Gastrocnemius medialis (tissue), 4 donors: ENCODE measurements around the gene DDX54. TPM values are rescaled to one million over a fixed set of nuclear protein-coding genes. Genes with fewer than 3 reads are reported as not detected.

Experiments
- ATAC-seq, 2 donors: fragments of 150-250 bp; one replicate each; pipeline ENCODE4 v1.9.1; 2016
- DNase-seq, 2 donors: peaks; one replicate each; pipeline ENCODE4 v3.0.0-alpha.2; 2019
- H3K27ac ChIP-seq, 4 donors: fragments of 200-600 bp; sonication (generic); 1 replicate in 1 of 4; 2 replicates in 3 of 4; pipeline ENCODE4 v1.5.1; 2016 to 2018; ENCODE audit warnings: mild to moderate bottlenecking in 2 of 4, moderate library complexity in 1 of 4
- H3K27me3 ChIP-seq, 3 donors: fragments of 200-600 bp; sonication (generic) in 2 of 3; 1 replicate in 1 of 3; 2 replicates in 2 of 3; pipeline versions ENCODE4 v1.5.1 to v1.6.0; 2016 to 2019; ENCODE audit warnings: mild to moderate bottlenecking in 1 of 3, moderate library complexity in 1 of 3
- H3K36me3 ChIP-seq, 2 donors: fragments of 200-600 bp; sonication (generic) in 1 of 2; one replicate each; pipeline ENCODE4 v1.5.1; 2017 to 2018
- H3K4me1 ChIP-seq, 2 donors: fragments of 200-600 bp; sonication (generic) in 1 of 2; one replicate each; pipeline ENCODE4 v1.5.1; 2016 to 2017; ENCODE audit warnings: mild to moderate bottlenecking in 2 of 2
- H3K4me3 ChIP-seq, 4 donors: fragments of 200-600 bp; sonication (generic) in 3 of 4; 1 replicate in 1 of 4; 2 replicates in 3 of 4; pipeline ENCODE4 v1.5.1; 2016 to 2019; ENCODE audit warnings: mild to moderate bottlenecking in 2 of 4
- H3K9me3 ChIP-seq, 3 donors: fragments of 200-600 bp; sonication (generic) in 2 of 3; 1 replicate in 1 of 3; 2 replicates in 2 of 3; pipeline ENCODE4 v1.5.1; 2016 to 2019
- CTCF ChIP-seq, 5 experiments: fragments of 450-650 bp in 3 of 5; fragments of 200-600 bp in 2 of 5; sonication (generic) in 2 of 5; IDR thresholded peaks in 4 of 5; conservative IDR thresholded peaks in 1 of 5; 1 replicate in 4 of 5; 2 replicates in 1 of 5; pipeline ENCODE4 v1.5.1; 2016 to 2019; ENCODE audit warnings: antibody characterized with exemption in 5 of 5, mild to moderate bottlenecking in 3 of 5, moderate library complexity in 3 of 5
- POLR2A ChIP-seq, 2 donors: fragments of 450-650 bp; IDR thresholded peaks; one replicate each; pipeline ENCODE4 v1.6.1; 2017; ENCODE audit warnings: antibody characterized with exemption in 2 of 2, mild to moderate bottlenecking in 2 of 2, moderate library complexity in 2 of 2
- in situ Hi-C, 4 donors: fragments of 200-750 bp; cut with MboI; loops; one replicate each; pipeline versions ENCODE4 v1.15.0 to v1.8.0; 2017; ENCODE audit warnings: low sequenced_read_pairs in 4 of 4
- intact Hi-C: fragments of 100-400 bp; cut with DNase I; formaldehyde crosslinking; loops from one replicate; pipeline ENCODE4 v1.15.1; 2023; ENCODE audit warnings: low total_unique reads
- total RNA-seq, 4 donors: library from RNA; depleted of rRNA; stranded (reverse); fragments of >200 nt; gene quantifications; one replicate each; pipeline versions ENCODE4 v1.1.0 to v1.2.3, GENCODE V29; 2016

DDX54 gene
- total RNA-seq, 4 donors from 2014 or later: 90.0 to 144 (median 108) TPM

- ATAC-seq (peak; percentile 62), DNase-seq (peak; percentile 93 to 97)
- TF ChIP-seq POLR2A (IDR thresholded peaks at IDR 0.05) (peak; percentile 62 to 79), CTCF (IDR thresholded peaks at IDR 0.05 in 4 of 5, conservative IDR thresholded peaks at IDR 0.05 in 1 of 5) (peak in 1 of 5 experiments; percentile 19)
- H3K4me1 ChIP-seq: peaks cover 94 to 95% of the 10 kb centered on the region in 2 donors
- no peaks in the 10 kb centered on the region for H3K9me3 ChIP-seq
- peak overlapping the region; percentile 35 to 42 (median 36) for H3K4me3 ChIP-seq
- peaks cover 0 to 5% of the 10 kb centered on the region in 2 donors for H3K36me3 ChIP-seq
- H3K27ac ChIP-seq: peak overlapping the region; percentile 92 to 99 (median 96)
- intact Hi-C loops: no loop called here
- in situ Hi-C loops: no loop called here
- H3K27me3 ChIP-seq: no peaks in the 10 kb centered on the region
Measured at GRCh38 chr12:113232840-113233585, 47.7 kb upstream of the DDX54 start.

GRCh38 chr12:113232089-113232839 lies 47.0 kb upstream of the DDX54 start:
- Histone ChIP-seq H3K4me1 (peaks cover 94 to 95% of the 10 kb centered on the region in 2 donors), H3K9me3 (no peaks in the 10 kb centered on the region), H3K27me3 (no peaks in the 10 kb centered on the region), H3K36me3 (peaks cover 0 to 7% of the 10 kb centered on the region in 2 donors), H3K27ac (peak overlapping the region; percentile 92 to 99 (median 96)), H3K4me3 (peak overlapping the region; percentile 3 to 42 (median 36))
- in situ Hi-C loops (no loop called here), intact Hi-C loops (no loop called here)
- DNase-seq: peak; percentile 15 to 65
- TF ChIP-seq CTCF (IDR thresholded peaks at IDR 0.05 in 4 of 5, conservative IDR thresholded peaks at IDR 0.05 in 1 of 5) (no peak), POLR2A (IDR thresholded peaks at IDR 0.05) (no peak)
- ATAC-seq: peak; percentile 7 to 16

- no peak overlapping the region for H3K4me3 ChIP-seq
- TF ChIP-seq CTCF (IDR thresholded peaks at IDR 0.05 in 4 of 5, conservative IDR thresholded peaks at IDR 0.05 in 1 of 5) (no peak), POLR2A (IDR thresholded peaks at IDR 0.05) (no peak)
- ATAC-seq: no peak
- H3K9me3 ChIP-seq: no peaks in the 10 kb centered on the region
- intact Hi-C loops: no loop called here
- H3K36me3 ChIP-seq: peaks cover 0 to 7% of the 10 kb centered on the region in 2 donors
- DNase-seq: no peak
- no peaks in the 10 kb centered on the region for H3K27me3 ChIP-seq
- H3K4me1 ChIP-seq: peaks cover 94 to 95% of the 10 kb centered on the region in 2 donors
- H3K27ac ChIP-seq: peak overlapping the region; percentile 92 to 99 (median 96)
- in situ Hi-C loops: no loop called here
Measured at GRCh38 chr12:113231235-113232088, 46.2 kb upstream of the DDX54 start.

DNA sequence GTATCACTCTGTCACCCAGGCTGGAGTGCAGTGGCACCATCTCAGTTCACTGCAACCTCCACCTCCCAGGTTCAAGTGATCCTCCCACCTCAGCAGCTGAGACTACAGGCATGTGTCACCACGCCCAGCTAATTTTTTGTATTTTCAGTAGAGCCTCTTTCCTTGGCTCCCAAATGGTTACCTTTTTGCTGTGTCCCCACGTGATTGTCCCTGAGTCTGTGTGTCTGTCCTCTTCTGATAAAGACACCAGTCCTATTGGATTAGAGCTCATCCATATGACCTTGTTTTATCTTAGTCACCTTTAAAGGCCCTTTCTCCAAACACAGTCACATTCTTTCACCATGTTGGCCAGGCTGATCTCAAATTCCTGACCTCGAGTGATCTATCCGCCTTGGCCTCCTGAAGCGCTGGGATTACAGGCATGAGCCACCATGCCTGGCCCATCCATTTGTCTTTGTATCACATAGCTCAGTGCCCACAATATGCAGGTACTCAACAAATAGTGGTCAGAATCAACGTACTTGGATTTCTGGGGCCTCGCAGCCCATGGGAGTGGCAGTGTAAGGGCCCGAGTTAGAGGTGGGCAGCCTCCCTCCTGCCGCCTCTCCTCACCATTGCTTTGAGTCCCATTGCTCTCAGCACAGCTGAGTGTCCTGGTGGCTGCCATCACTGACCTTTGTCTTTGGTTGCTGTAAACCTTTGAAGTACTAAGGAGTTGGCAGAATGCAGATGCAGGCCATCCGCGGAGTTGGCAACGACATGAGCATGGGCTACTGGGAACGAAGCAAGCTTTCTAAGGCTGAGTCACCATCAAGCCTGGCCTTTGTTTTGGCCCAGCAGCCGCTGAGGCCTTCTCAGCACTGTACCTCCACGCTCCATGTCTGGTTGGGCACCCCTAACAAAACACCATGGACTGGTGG lies 45.3 kb upstream of the DDX54 start:
- DNase-seq (peak; percentile 70 to 86), ATAC-seq (peak; percentile 4 to 6)
- peaks cover 0 to 7% of the 10 kb centered on the region in 2 donors for H3K36me3 ChIP-seq
- no peaks in the 10 kb centered on the region for H3K9me3 ChIP-seq
- no peak for TF ChIP-seq CTCF (IDR thresholded peaks at IDR 0.05 in 4 of 5, conservative IDR thresholded peaks at IDR 0.05 in 1 of 5)
- TF ChIP-seq POLR2A (IDR thresholded peaks at IDR 0.05): peak in 1 of 2 donors; percentile 22
- intact Hi-C loops (no loop called here), in situ Hi-C loops (no loop called here)
- no peaks in the 10 kb centered on the region for H3K27me3 ChIP-seq
- H3K27ac ChIP-seq: peak overlapping the region; percentile 92 to 99 (median 96)
- no peak overlapping the region for H3K4me3 ChIP-seq
- H3K4me1 ChIP-seq: peaks cover 90 to 94% of the 10 kb centered on the region in 2 donors
